RWPE1 (cell line): ENCODE measurements around the gene BRIP1.

ENCODE experiments used
- CTCF ChIA-PET: fragments of 350-600 bp; sonication (Branson Sonifier 250); formaldehyde crosslinking; extraction: SDS; loops from one replicate; lab custom pipeline; 2021; lab: Yijun Ruan, JAX
- POLR2A ChIA-PET: fragments of 400-600 bp; formaldehyde crosslinking; extraction: SDS; loops from one replicate; lab custom pipeline; 2020; ENCODE audit warnings: antibody characterized with exemption; ENCODE audit not compliant: low non-redundant PET; lab: Yijun Ruan, JAX
- DNase-seq: peaks from one replicate; pipeline ENCODE4 v3.0.0; 2012; ENCODE audit warnings: low spot score
- H3K27ac ChIP-seq: fragments of 450-650 bp; 2 replicates; pipeline ENCODE4 v1.5.1; 2017
- CTCF ChIP-seq: fragments of 450-650 bp; conservative IDR thresholded peaks from 2 replicates; pipeline ENCODE4 v1.5.1; 2017; ENCODE audit warnings: low read depth, mild to moderate bottlenecking

BRIP1 gene

GRCh38 chr17:61662186-61662585, 201.1 kb downstream of the BRIP1 start:
- no peak for DNase-seq
- H3K27ac ChIP-seq, result no peak overlapping the region
- CTCF ChIA-PET, result no interaction called here
- POLR2A ChIA-PET, result no interaction called here
- TF ChIP-seq CTCF, result no peak

- ChIA-PET CTCF (no interaction called here), POLR2A (no interaction called here)
- H3K27ac ChIP-seq, result no peak overlapping the region
- no peak for TF ChIP-seq CTCF
- no peak for DNase-seq
These were observed 202.4 kb downstream of the BRIP1 start for GRCh38 chr17:61660746-61661485.

GRCh38 chr17:61659437-61659836, 203.9 kb downstream of the BRIP1 start:
- DNase-seq, result no peak
- H3K27ac ChIP-seq, result no peak overlapping the region
- POLR2A ChIA-PET, result no interaction called here
- CTCF ChIA-PET, result no interaction called here
- TF ChIP-seq CTCF, result no peak

GRCh38 chr17:61658183-61658582, 205.1 kb downstream of the BRIP1 start:
- TF ChIP-seq CTCF, result no peak
- CTCF ChIA-PET, result no interaction called here
- POLR2A ChIA-PET, result no interaction called here
- no peak for DNase-seq
- H3K27ac ChIP-seq, result no peak overlapping the region

- TF ChIP-seq CTCF, result no peak
- DNase-seq, result no peak
- ChIA-PET CTCF (no interaction called here), POLR2A (no interaction called here)
- H3K27ac ChIP-seq, result no peak overlapping the region
These were observed 206.0 kb downstream of the BRIP1 start for GRCh38 chr17:61657338-61657737.

- ChIA-PET CTCF (interaction anchor here (0.6 kb wide), 1 partner anchor 340 kb away, joined by 3 read pairs; no protein-coding TSS in a partner anchor), POLR2A (no interaction called here)
- no peak for DNase-seq
- no peak overlapping the region for H3K27ac ChIP-seq
- TF ChIP-seq CTCF, result no peak
These were observed 206.6 kb downstream of the BRIP1 start for GRCh38 chr17:61656721-61657217.
